Epithelial cell of esophagus (primary cell): ENCODE data around the gene PIBF1.
"Not testable (repeated sequence)": the region's sequence is repeated elsewhere in the genome, so short reads cannot be mapped to it uniquely, and the experiment has no call there.

Experiments used
- DNase-seq: peaks from one replicate; pipeline ENCODE4 v3.0.0; 2010; ENCODE audit warnings: low read depth
- H3K4me3 ChIP-seq: 2 replicates; pipeline ENCODE4 v1.5.1; 2011; ENCODE audit warnings: mild to moderate bottlenecking, low read length, control low read depth
- TF ChIP-seq, protein P1 (sequence below): IDR thresholded peaks from 2 replicates; pipeline ENCODE4 v1.5.1; 2011; ENCODE audit warnings: low read depth, mild to moderate bottlenecking, low read length, control low read depth, inconsistent platforms; ENCODE audit not compliant: insufficient read depth; ENCODE audit errors: missing control alignments

The PIBF1 gene

DNA sequence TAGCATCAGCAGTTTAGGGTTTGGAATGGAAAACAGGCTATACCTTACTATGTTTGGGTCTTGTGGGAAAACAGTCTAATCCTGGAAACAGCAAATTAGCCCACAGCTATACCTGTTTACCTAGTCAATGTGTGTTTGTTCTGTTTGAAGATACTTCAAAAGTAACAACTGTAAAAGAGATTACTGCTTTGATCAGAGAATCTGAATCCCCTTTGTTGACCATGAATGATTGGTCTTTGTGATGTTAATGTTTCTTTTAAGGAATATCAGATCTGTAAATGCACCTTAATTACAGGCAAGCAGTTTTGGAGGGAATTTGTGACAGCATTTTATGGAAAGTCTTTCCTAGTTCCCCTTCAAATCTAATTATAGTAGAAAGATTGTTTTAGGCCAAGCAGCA is 256.1 kb downstream of the PIBF1 start:
- no peak overlapping the region for H3K4me3 ChIP-seq
- TF ChIP-seq, protein P1, sequence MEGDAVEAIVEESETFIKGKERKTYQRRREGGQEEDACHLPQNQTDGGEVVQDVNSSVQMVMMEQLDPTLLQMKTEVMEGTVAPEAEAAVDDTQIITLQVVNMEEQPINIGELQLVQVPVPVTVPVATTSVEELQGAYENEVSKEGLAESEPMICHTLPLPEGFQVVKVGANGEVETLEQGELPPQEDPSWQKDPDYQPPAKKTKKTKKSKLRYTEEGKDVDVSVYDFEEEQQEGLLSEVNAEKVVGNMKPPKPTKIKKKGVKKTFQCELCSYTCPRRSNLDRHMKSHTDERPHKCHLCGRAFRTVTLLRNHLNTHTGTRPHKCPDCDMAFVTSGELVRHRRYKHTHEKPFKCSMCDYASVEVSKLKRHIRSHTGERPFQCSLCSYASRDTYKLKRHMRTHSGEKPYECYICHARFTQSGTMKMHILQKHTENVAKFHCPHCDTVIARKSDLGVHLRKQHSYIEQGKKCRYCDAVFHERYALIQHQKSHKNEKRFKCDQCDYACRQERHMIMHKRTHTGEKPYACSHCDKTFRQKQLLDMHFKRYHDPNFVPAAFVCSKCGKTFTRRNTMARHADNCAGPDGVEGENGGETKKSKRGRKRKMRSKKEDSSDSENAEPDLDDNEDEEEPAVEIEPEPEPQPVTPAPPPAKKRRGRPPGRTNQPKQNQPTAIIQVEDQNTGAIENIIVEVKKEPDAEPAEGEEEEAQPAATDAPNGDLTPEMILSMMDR, result no peak
- DNase-seq, result no peak

DNA sequence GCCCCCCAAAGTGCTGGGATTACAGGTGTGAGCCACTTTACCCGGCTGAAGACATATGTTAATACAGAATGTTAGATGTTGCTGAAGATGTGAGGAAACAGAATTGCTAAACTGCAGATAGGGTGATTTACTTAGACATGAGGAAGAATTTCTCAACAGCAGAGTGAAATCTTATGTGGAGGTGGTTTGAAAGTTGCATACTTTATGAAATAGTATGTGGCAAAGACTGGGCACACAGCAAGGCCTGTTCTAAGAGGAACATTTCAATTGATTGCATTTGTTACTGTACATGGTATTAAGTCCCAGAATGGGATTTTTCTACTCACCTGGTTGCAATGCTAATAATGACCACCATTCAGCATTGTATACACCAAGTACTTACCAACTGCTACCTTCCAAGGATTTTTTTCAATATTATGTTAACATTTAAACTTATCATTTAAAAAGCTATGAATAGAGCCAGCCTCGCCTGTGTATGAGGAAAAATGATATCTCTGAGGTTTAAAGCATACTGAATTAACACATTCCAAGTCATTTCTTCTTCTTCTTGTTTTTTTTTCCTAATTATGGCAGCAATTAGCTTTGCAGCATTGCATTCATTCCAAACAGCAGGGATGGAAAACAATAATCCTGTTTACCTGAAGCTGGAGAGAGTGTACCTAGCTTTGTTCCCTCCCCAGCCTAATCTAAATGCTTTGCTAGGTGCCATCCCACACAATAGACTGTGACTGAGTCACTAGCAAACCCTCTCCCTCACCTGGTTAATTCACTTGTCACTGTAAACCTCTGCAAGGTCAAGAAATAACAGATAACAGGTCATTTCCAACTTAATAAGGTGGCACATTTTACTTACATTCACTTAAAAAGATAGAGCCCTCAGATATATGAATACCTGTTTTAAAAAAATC is 257.5 kb downstream of the PIBF1 start:
- TF ChIP-seq, protein P1, result no peak
- H3K4me3 ChIP-seq, result no peak overlapping the region
- no peak for DNase-seq

DNA sequence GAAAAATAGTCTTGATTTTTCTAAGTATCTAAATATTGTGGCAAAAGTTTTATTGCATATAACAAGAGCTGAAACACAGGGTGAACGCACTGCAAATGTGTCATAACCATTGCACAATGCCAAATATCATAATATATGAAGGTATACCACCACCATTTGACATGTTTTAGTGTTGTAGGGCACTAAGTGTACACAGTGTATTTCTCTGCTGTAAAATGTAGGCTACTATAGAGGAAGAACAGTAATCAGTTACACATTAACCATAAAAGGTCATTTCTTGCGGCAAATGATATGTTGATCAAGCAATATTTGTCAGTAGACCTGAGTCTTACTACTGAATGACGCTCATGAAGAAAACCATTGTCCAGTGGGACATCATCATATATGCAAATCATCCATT is 258.6 kb downstream of the PIBF1 start:
- no peak overlapping the region for H3K4me3 ChIP-seq
- TF ChIP-seq, protein P1, result no peak
- no peak for DNase-seq

DNA sequence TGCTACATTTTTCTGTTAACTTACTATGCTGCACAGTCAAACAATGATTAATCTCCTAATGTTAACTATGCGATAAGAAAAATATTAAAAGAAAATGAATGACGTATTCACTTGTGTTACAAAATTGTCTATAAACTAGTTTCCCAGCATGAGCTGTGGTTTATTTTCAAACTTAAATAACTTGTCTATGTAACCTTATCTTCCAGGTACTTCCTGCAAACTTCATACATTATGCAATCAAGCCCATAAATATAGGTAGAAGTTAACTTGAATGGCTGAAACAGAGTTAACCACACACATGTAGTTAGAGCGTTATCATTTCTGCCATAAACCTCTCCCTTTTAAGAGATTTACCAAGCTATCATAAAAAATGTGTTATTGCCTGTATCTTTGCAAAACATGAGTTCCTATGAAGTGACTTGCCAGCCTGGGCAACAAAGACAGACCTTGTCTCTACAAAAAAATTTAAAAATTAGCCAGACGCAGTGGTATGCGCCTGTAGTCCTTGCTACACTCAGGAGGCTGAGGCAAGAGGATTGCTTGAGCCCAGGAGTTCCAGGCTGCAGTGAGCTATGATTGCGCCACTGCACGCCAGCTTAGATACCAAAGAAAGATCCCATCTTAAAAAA is 259.1 kb downstream of the PIBF1 start:
- H3K4me3 ChIP-seq, result no peak overlapping the region
- DNase-seq, result no peak
- TF ChIP-seq, protein P1, result no peak

DNA sequence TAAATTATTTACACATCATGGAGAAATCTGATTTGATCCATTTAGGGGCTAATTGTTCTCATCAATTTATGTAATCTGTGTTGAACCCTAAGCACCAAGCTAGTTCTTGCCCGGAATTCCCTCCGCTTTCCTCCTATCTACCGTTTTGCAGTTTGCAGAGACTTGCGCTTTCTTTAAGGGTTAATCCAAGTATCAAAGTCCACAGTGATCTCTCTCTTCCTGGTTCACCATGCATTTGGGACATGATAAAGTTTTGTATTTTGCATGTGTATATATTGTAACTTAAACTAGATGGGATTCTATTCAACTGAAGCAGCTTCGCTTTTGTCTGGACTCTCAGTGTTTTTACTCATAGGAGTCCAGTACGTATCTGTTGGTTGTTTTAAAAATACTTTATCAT is 263.1 kb downstream of the PIBF1 start:
- no peak for DNase-seq
- TF ChIP-seq, protein P1, result no peak
- no peak overlapping the region for H3K4me3 ChIP-seq

DNA sequence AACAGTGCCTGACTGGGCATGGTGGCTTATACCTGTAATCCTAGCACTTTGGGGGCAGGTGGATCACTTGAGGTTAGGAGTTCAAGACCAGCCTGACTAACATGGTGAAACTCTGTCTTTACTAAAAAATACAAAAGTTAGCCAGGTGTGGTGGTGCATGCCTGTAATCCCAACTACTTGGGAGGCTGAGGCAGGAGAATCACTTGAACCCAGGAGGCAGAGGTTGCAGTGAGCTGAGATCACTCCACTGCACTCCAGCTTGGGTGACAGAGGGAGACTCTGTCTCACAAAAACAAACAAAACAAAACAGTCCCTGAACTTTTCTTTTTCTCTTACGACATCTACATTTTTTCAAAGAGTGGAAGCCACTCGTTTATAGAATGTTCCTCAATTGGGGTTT is 266.7 kb downstream of the PIBF1 start:
- not testable (repeated sequence) for H3K4me3 ChIP-seq, DNase-seq

DNA sequence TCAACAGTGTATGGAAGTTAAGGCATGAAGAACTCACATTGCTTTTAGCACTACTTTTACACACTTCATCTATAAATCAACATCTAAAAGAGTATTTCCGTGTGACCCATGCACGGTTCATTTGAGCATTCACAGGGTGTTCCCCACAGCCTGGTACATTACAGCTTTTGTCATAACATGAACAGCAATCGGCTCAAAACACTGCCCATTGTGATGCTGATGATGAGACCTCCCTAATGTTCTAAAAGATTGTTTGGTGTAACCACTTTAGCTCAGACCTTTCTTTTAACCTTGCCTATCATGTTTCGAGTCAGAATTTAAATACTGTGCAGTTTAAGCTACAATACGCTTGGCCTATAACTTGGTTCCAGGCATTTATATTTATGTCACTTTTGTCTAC is 272.8 kb downstream of the PIBF1 start:
- no peak overlapping the region for H3K4me3 ChIP-seq
- TF ChIP-seq, protein P1, result no peak

More for the DNA sequence above, 272.8 kb downstream of the PIBF1 start:
- no peak for DNase-seq
